Stomach (tissue), 4 donors: ENCODE data around the gene PLCB1.

ENCODE experiments used
- CTCF ChIP-seq, 7 experiments: fragments of 450-650 bp in 4 of 7; fragments of 200-600 bp in 3 of 7; sonication (generic) in 3 of 7; IDR thresholded peaks; one replicate each; pipeline ENCODE4 v1.5.1; 2016 to 2019; ENCODE audit warnings: antibody characterized with exemption in 7 of 7, control low read depth in 2 of 7, mild to moderate bottlenecking in 1 of 7
- EP300 ChIP-seq: sonication (generic); formaldehyde crosslinking; IDR thresholded peaks from one replicate; pipeline ENCODE4 v1.6.1; 2017; ENCODE audit warnings: antibody characterized with exemption

DNA sequence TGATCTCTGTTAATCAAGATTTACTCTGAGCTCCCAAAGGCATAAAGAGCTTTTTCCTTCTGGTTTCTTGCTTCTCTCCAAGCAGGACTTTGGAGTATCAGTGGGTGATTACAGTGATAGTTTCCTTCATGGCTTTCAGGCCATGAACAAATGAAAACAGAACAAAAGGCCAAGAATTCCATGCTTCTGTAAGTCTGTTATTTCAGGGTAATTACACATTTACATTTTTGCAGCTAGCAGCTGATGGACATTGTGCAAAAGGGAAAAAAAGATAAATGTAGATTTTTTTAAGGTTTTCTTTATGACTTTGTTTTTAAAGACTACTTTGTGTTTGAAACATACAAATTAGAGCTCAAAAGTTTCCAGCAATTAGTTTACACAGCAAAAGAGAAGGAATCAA, 441.6 kb downstream of the PLCB1 start:
- no peak for TF ChIP-seq EP300
- no peak for TF ChIP-seq CTCF (IDR thresholded peaks at IDR 0.05)
